Endometrial microvascular endothelial cells (primary cell): ENCODE results near the gene COL16A1. TPM values are rescaled to one million over a fixed set of nuclear protein-coding genes. Genes with fewer than 3 reads are reported as not detected.
"Not testable (repeated sequence)": the region's sequence is repeated elsewhere in the genome, so short reads cannot be mapped to it uniquely, and the experiment has no call there.

Source experiments
- in situ Hi-C: cut with HindIII; loops from 2 replicates; pipeline ENCODE4 v1.10.0; 2017; ENCODE audit warnings: low sequenced_read_pairs, low pct_unique_long_range_greater_than_20kb; ENCODE audit errors: inconsistent ontology term
- total RNA-seq: library from RNA; depleted of rRNA; stranded (reverse); fragments of >200 nt; gene quantifications from one replicate; pipeline ENCODE4 v1.2.3, GENCODE V29; 2015; ENCODE audit errors: inconsistent ontology term

COL16A1 gene
- total RNA-seq, 1 donor from 2014 or later: 0.28 TPM

DNA sequence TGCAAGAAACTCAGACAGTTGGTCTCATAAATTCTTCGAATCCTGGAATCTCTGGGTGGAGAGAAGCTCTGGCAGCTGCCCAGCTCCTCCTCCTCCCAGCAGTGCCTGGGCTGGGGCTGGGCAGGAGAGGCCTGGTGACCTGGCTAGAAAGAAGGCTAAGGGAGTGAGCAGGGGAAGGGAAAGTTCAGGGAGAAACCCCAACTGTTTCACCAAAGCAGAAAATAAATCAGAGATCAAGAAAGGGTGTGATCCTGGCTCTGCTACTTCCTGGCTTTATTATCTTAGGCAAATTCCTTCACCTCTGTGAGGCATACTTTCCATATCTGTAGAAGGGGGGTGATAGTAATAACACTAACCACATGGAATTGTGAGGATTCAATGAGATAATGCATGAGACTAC, 8.8 kb upstream of the COL16A1 start:
- in situ Hi-C loops: no loop called here

DNA sequence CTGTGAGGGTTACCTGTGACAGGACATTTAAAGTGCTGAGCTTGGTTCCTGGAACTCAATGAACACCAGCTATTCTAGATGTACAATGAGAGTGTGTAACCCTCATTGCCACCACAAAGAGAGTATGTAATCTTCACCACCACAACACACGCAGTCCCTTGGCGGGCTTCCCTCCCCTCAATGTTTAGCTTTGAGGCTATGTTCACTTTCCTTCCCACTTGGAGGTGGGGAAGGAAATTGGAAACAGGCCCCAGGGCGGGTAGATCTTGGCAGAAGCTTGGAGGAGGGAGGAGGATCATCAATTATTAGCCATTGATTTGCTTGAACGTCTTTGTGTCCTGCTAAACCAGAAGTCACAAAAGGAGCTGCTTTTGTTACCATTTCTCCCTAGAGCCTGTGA, 8.3 kb upstream of the COL16A1 start:
- in situ Hi-C loops: no loop called here

DNA sequence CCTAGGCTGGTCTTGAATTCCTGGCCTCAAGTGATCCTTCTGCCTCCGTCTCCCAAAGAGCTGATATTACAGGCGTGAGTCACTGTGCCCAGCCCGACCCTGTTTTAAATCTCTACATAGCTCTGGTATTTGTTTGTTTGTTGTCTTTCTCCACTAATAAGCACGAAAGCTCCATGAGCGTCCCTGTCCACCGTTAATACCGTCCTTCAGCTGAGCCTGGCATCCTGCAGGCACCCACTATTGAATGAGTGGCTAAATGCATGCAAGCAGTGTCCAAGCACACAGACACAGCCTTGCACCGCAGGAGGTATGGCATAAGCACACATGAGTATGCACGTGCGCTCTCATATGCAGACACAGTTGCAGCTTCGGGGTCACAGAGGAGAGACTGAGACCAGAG, 4.5 kb upstream of the COL16A1 start:
- in situ Hi-C loops: no loop called here

DNA sequence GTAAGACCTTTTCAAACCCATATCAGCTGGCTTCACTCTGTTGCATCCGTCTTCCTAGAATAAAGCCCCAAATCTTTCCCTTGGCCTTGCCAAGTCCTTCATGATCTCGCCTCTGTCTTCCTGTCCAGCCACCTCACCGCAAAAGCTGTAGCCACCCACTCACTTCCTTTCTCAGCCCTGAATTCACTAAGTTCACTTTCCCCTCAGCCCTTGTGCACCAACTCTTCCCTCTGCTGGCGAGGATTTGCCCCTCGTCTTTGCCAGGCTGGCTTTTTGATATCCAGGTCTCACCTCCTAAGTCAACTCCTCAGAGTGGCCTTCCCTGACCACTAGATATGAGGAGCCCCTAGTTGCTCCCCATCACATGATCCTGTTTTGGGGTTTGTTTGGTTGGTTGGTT, 3.9 kb upstream of the COL16A1 start:
- in situ Hi-C loops: no loop called here

DNA sequence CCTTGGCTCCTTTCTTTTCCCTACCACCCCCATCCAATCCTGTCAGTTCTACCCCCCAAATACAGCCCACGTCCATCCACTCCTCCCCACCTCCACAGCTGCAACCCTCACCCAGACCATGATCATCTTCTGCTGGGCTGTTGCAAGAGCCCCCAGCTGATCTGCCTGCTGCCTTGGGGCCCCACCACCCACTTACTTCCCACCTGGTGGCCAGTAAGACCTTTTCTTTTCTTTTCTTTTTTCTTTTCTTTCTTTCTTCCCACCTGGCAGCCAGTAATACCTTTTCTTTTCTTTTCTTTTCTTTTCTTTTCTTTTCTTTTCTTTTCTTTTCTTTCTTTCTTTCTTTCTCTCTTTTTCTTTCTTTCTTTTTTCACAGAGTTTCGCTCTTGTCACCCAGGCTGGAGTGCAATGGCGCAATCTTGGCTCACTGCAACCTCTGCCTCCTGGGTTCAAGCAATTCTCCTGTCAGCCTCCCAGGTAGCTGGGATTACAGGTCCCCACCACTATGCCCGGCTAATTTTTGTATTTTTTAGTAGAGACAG, 3.3 kb upstream of the COL16A1 start:
- in situ Hi-C loops: not testable (repeated sequence)

DNA sequence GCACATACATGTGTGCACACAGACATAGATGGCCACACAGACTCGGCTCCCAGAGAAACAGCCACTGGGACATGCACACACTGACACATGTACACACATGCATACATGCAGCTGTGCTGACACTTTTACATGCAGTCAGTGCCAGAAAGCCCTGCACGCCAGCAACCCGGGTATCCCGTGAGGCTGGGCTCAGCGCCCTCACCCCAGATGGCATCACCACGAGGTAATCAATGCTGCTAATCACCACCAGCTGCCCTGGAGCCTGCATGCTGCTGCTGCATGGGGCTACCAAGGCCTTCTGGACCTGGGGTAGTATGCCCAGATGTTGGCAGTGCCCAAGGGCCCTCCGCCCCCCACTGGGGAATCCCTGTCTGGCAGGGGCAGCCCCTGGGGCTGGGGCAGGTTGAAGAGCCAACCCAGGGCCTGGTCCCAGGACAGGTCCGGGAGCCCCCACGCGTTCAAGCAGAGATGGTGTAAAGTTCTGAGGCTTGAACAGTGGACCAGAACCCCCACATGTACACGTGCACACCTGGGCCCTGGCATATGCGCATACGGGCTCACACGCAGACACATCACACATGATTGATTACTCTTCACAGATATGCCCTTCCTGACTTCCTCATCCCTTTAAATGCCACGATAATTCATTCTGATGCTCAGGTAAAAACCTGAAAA, 2.7 kb upstream of the COL16A1 start:
- in situ Hi-C loops: no loop called here

DNA sequence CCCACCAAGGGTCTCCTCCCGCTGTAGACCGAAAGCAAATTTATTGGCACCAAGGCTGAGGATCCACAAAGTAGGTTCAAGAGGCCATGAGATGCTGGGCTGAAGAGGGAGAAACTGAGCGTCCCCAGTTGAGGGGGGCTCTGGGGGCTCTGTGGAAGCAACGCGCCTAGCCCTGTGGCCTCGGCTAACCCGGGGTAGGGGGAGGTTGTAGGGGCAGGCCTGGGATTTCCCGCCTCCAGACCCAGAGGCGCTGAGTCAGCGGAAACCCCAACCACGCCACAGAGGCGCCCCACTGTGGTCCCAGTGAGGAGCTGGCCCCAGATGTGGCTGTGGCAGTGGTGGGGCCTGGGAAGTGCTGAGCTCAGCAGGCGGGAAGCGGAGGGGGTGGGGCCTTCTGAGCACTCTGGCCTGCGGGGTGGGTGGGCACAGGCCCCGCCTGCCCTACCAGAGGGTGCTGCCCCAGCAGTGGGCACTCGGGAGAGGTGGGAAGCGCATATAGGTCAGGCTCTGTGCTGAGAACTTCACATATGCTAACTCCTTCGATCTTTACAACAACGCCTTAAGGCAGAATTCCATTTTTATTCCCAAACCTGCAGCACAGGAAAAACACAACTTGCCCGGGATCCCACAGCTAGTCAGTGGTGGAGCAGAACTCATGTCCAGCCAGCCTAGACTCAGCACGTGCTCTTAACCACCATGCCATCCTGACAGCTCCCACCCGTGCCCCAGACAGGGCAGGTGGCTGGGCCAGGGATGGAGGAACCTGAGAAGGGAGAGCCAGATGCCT, 1.5 kb upstream of the COL16A1 start:
- in situ Hi-C loops: no loop called here

DNA sequence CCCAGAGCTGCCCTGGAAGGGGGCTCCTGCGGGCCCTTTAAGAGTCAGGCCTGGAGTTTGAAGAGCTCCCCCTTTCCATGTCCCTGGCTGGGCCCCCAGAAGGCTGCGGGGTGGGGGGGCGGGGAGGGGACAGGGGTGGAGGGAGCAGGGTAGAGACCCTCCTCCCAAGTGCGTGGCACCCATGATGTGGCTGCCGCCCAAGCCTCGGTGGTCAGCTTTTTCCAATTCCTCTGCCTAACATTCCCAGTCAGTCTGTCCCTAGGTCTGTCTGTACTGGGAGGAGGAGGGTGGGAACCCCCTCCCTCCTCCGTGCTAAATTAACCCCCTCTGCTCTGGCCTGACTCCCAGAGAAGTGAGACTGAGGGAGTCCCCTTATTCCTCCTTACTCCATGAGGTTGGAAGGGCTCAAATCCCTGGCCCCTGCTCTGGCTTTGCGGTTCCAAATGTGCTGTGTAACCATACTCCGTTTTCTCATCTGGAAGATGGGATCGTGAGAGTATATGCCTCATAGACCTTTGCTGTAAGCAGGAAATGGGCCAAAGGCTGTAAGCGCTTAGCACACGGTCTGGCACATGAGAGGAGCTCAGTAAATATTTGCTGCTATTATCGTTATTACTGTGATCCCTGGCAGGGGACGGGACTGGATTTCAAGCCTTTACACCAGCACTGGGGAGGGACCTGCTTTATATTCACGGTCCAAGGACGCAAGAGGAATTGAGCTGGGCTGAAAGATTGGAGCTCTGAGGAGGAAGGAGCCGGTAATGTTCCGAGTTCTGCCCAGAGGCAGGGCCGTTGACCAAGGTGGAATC, 658 bp upstream of the COL16A1 start:
- in situ Hi-C loops: no loop called here

DNA sequence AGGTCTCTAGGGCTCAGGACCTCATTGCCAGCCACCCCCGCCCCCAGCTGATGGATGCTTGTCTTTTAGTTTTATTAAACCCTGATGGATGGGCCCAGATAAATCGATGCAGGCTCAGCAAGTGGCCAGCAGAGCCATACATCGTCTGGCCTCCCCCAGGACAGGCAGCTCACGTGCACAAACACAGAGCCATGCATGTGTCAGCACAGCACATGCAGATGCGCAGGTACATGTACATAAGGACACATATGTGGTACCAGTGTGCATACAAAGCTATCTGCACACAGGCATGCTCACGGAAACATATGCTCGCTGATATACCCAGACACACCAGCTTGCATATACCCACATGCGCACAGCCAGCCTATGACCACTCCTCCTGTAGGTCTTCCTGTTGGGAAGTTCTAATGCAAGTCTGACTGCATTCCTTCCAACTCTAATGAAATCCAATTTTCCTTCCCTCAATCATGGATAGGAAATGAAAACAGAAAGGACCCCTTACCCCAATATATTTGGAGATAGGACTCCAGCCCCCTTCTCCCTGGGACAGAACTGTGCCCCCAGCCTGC, 897 bp downstream of the COL16A1 start:
- in situ Hi-C loops: no loop called here

DNA sequence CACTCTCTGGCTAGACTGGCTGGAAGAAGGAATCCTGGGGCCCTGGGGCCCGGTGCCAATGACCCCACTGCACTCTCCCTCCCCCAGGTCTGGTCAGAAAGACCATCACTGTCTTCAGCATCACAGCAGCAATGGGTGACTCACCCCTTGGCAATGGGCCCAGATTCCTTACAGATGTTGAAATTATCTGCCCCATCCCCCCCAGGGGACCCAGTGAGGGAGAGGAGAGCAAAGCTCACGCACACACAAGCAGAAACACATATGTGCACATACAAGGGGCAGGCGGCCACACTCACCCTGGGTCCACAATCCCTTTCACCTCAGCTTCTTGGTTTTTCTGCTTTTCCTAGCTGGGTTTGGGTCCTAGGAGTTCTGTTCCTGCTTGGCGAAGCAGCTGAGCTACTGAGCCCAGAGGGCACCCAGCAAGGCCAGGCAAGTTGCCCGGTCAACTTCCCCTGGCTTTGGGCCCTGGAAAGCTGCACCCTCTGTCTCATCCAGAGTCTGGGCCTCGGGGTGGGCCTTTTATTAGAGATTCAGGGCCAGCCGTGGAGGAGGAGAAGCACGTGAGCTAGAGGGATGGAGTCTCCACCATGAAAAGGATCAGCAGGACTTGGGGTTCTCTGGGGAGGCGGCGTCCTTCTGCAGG, 2.6 kb downstream of the COL16A1 start:
- in situ Hi-C loops: no loop called here

DNA sequence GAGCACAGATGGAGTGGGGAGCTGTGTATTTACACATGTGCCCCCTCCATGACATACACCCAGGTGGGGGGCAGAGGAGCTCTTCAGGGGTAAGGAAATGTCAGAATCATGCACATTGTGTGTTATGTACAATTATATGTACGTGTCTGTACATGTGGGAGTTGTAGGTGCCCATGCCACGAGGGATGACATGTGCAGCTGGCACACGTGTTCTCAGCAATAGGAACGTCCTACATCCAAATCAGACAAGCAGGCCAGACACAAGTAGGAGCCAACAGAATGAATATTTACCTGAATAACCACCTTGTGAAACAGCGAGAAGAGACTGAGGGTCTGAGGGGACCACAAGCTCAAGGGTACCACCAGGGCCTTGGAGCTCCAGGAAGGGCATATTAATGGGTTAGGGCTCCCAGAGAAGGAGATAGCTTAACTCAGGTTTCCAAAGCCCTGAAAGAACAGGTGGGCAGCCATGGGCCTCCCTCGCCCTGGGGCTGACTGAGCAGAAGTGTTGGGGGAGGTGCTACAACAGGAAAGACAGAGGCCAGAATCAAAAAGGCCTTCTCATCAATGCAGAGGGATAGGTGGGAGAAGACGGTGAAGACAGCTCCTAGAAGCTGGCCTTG, 3.2 kb downstream of the COL16A1 start:
- in situ Hi-C loops: no loop called here

DNA sequence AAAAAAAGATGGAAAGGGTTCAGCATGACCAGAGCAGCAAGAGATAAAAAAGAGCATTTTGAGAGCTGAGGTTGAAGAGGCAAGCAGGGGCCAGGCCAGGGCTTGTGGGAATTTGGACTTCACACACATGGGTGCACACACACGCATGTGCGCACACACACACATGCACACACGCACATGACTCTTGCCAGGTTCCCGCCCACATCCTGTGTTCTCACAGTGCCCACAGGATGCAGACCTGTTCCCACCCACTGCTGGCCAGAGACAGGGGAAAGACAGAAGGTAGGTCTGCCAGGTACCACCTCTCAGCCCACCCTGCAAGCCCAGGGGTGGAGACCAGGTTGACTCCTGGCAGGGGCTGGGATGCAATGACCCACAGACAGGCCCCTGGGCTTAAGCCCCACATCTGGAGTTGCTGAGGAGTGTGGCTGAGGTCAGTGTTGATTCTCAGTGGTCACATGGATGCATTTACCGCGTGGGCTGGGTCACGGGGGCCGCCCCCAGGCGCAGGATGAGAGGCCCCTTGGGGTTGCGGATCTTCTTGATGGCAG, 4.4 kb downstream of the COL16A1 start:
- in situ Hi-C loops: no loop called here

DNA sequence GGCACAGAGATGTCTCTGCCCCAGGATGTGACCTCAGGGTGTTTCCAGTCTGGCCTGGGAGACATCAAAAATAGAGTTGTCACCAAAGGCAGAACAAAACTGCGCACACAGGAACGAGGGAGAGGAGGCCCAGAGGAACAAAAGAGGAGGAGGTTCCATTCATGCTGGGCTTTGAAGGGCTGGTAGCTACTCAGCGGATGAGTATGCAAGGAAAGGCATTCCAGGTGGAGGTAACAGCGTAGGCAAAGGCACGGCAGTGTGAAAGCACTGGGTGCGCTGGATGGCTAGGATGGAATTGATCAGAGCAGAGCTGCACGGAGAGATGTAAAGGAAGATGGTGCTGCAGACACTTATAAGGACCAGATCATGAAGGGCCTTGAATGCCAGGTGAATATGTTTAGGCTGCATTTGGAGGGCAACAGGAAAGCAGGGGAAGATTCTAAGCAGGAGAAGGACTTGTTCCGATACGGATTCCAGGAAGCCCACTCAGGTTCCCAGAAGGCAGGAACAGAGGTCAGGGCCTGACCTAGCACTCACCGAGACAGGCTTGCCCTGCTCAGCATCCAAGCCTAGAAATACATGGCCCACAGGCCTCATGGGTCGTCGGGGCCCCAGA, 6.3 kb downstream of the COL16A1 start:
- in situ Hi-C loops: no loop called here

DNA sequence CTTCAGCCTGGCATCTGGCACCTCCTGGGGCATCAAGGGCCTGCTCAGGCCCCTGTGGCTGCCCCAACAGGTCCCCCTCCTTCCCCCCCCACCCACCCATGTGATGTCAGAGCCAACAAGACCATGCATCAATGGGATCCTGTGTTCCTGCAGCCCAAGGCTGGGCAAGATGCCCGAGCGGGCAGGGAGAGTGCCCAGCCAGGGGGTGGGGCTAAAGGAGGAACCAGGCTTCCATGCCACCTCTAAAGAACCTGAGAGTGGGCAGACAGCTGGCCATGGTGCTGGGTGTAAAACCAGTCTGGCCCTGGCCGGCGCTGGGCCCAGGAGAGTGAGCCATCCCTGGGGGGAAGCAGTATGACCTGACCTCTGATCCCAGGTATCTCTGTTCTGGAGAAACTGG, 7.6 kb downstream of the COL16A1 start:
- in situ Hi-C loops: no loop called here

DNA sequence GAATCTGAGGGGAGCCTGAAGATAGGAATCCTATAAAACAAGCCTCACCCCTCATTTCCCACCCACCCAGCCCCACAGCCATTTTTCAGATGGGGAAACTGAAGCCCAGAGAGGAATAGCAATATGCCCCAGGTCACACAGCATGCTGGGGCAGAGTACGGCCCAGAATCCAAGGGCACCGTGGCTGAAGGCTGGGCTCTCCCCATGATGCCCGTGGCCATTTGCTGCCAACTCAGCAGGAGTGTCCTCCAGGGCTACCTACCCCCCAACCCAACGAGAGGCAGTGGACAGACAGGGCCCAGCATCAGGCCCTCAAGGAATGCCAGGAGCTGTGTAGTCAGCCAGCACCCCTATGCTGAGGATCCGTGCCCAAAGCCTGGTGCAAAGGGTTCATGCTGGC, 8.5 kb downstream of the COL16A1 start:
- in situ Hi-C loops: no loop called here

DNA sequence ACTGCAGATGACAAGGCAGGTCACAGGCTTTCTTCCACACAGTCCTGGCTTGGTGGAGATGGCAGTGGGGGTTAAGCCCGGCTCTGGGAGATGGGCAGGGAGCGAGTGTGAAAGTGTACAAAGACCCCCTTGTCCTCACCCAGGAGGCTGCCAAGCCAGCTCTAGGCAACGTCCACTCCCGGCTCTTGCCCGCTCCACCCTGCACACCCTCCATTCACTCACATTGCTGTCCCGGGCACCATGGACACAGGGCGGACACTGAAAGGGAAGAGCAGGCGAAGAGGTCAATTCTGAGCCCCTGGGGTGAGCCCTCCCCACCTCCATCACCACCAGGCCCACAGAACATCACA, 8.9 kb downstream of the COL16A1 start:
- in situ Hi-C loops: no loop called here

DNA sequence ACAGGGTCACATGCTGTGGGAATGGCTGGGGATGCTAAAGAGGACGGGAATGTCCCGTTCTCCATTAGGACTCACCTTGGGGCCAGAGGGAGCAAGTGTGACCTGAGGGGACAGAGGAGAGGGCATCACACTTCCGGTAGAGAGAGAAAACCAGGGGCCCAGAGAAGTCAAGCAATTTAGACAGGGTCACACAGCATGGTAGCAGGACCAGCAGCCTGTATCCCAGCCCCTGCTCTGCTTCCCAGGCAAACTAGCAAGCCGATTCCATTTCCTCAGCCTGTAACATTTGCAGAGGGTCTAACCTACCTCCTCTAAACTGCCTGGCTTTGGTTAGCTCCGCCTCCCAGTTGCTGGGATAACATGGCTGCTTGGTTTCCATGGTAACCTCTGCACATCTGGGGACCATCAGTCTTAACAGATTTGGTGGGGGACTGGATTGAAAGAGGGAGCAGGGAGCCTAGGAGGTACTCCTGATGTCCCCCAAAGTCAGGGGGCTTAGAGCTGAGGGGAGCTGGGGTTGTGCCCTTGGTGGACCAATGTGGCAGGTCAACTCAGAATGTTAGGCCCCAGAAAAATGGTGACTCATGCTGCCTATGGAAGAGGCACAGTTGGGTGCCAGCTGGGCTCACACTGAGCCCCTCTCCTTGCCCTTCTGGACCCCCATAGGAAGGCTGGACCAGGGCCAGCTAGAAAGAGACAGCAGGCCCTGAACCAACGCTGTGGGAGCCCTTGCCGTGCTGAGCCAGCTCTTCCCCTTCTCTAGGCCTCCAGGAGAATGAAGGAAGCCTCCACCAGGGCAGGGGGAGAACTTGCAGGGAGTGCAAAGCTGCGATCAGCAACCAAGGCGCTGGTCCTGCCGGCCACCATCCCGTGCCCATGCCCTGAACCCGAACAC, 9.5 kb downstream of the COL16A1 start:
- in situ Hi-C loops: no loop called here
